NCI-H2171 (cell line): Measurements from ENCODE around the gene MIB2.
"Not testable (repeated sequence)": the region's sequence is repeated elsewhere in the genome, so short reads cannot be mapped to it uniquely, and the experiment has no call there.

Source experiments
- DNase-seq: peaks from one replicate; lab custom pipeline; 2025; lab: John Stamatoyannopoulos, UW

Gene MIB2

DNA sequence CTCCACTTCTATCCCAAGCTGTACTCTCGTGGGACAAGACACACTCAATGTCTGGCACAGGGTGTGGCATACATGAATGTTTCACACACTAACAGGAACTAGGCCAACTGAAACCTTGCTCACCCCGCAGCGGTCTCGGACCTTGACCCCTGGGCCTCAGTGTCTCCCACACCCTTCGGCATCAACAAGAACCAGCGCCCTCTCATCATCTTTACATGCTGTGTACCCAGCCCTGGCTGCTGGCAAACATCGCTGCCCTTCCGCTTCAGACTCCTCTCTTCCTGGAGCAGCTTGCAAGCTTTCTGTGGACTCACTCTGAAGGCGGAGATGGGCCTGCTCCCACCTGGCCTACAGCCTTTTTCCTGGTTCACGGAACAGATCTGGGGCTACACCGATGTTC, 33.0 kb downstream of the MIB2 start:
- DNase-seq = not testable (repeated sequence)

DNA sequence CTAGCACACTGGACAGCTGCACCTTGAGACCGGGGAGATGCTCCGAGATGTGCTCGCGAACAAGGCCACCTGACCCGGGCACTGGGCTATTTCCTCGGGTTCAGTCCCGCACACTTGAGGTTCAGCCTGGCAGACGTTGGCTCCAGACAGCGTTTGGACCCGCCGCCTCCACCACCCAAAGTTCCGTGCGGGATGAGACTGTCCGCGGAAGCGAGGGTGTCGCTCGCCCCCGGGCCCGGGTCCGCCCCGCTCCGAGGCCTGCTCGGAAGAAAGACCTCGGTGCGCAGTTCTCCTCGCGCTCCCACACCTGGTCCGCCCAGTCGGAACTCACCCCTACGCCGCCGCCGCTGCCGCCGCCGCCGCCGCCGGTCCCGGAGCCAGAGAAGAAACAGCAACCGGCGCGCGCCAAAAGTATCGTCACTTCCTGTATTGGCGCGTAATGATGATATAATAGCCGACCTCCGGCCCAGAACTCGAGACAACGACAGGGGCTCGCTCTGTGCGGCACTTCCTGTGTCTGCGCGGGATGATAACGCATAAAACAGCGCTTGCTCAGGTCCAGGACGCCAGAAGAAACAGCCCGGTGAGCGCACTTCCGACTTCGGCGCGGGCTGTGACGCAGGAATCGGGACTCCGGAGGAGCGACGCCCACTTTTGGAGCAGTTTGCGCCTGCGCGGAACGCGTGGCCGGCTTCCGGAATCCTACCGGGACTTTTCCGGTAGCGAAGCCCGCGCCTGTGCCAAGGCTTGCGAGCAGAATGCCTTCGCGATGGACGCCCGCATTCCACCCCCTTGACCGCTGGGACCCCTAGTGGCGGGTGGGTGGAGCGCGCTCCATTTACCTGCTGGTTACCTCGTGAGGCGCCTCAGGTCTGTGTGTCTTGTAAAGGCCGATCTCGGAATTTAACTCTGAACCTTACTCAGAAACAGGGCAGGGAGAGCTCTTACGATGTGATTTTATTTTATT, 43.6 kb downstream of the MIB2 start, which contains the start of gene CDK11B:
CDK11B (minus strand) TSS at position 422 of the 967 bp plus-strand sequence. CDS start 1,519 bp downstream, outside the sequence.
- peak; percentile 92 for DNase-seq

DNA sequence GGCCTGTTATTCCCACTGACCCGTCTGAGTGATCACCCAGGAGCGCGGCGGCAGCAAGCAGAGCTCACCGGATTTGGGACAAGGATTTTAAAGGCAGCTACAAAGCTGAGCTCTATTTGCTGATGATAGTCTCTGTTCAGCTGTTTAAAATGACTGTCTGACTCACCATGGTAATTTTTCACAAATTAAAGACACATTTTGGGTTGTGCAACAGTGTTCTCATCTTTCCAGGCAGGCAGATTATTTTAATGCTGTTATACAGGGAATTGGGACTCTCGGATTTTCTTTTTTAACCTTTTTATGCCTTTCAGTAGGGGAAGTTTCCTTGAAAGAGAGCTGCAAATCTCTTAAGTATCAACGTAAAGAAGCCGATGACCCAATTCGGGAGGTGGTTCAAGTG, 47.1 kb downstream of the MIB2 start:
- not testable (repeated sequence) for DNase-seq

DNA sequence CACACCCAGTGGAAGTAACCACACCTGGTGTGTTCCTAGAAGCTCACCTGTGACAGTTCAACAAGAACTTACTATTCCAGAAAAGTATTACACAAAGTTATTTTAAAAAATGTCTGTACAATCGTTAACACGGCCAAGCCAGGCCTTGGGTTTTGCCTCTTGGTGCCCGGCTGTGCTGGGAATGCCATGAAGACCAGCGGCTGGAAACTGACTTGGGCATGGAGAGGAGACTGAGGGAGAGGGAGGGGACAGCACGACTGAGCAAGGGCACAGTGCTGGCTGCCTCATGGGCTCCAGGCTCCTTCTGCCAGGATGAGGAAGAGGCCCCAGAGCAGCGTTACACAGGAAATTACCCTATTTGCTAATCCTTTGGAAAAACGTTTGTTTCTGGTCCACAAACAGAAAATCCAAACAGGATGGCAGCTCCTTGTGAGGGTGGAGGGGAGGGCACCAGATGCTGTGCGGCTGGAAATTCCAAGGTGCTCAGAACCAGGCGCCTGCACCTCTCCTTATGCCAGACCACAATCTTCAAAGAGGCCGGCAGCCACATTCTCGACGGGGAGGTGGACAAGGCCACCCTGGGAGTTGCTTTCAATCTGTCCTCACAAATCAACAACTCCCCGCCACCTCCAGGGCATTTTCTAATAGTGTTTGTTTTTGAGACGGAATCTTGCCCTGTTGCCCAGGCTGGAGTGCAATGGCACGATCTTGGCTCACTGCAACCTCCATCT, 47.7 kb downstream of the MIB2 start:
- DNase-seq = not testable (repeated sequence)

DNA sequence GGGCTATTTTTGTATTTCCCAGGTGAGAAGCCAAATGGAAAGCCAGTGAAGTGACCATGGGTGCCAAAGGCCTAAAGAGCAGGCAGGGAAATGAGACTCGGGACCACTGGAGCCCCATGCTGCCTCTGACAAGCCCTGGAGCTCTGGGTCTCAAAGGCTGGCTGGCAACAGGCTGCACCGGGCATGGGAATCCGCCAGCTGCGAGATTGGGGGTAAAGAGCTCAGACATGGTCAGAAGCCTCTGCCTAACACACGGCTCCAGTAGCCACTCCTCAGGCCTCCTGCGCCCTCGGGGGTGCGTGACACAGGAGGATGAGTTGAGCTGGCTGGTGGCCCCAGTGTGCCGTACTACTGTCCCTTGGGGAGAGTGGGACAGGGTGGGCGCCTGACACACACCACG, 49.0 kb downstream of the MIB2 start:
- not testable (repeated sequence) for DNase-seq

DNA sequence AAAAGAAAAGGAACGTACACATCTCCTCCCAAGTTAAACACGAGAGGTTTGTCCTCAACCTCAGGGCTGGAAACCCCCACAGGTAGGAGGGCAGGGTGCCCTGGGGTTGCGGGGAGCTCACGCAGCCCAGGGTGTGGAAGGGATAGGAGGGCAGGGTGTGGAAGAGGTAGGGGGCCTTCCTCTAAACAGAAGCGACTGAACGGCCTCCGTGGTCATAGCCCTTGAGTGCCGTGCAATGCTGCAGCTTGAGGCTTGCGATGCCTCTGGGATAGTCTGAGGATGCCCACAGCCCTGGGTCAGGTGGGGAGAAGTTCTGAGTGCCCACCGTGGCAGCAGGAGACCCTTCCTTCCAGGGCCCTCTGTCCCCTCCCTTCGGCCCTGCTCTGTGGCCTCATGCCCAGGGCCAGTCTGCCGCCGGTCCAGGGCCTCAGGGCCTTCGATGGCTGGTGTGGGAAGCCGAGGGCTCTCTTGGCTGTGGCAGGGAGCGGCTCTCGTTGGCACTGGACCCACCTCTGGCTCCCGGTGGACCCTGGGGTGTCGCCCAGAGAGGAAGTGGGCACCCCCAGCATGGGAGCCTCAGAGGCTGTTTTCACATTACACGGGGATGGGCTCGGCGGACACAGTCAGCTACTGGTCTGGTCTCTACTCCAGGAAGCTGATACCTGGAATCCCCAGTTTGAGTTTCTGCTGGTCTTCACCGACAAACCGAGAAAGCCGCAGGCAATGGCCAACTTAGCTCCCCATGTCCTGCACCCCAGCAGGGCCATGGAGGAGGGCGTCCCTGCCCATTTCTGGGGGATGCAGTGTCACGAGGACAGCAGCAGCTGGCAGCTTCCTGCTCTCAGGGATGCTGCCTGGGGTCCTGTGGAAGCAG, 49.9 kb downstream of the MIB2 start:
- DNase-seq = no peak

DNA sequence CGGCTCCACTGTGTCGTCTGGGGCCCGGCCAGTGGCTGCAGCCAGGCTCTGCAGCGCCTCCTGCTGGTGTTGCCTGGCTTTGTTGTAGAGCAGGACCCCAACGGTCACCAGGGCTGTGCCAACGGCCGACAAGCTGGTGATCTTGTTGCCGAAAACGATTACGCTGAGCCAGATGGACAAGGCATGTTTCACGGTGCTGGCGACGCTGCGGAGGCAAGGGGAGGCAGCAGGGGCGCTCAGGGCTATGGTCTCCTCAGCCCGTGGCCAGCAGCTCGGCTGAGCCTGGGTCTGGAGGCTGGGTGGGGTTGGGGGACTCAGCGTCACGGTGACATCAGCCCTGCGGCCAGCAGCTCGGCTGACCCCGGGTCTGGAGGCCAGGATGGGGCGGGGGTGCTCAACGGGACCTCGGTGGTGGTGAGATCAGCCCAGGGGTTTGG, 50.5 kb downstream of the MIB2 start:
- no peak for DNase-seq

DNA sequence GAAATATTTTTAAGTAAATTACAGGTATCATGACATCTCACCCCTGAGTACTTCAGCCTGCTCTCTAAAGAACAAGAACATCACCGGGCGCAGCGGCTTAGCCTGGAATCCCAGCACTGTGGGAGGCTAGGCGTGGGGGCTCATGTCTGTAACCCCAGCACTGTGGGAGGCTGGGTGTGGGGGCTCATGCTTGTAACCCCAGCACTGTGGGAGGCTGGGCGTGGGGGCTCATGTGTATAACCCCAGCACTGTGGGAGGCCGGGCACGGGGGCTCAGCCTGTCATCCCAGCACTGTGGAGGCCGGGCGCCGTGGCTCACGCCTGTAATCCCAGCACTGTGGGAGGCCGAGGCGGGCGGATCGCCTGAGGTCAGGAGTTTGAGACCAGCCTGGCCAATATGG, 51.2 kb downstream of the MIB2 start:
- DNase-seq = no peak

DNA sequence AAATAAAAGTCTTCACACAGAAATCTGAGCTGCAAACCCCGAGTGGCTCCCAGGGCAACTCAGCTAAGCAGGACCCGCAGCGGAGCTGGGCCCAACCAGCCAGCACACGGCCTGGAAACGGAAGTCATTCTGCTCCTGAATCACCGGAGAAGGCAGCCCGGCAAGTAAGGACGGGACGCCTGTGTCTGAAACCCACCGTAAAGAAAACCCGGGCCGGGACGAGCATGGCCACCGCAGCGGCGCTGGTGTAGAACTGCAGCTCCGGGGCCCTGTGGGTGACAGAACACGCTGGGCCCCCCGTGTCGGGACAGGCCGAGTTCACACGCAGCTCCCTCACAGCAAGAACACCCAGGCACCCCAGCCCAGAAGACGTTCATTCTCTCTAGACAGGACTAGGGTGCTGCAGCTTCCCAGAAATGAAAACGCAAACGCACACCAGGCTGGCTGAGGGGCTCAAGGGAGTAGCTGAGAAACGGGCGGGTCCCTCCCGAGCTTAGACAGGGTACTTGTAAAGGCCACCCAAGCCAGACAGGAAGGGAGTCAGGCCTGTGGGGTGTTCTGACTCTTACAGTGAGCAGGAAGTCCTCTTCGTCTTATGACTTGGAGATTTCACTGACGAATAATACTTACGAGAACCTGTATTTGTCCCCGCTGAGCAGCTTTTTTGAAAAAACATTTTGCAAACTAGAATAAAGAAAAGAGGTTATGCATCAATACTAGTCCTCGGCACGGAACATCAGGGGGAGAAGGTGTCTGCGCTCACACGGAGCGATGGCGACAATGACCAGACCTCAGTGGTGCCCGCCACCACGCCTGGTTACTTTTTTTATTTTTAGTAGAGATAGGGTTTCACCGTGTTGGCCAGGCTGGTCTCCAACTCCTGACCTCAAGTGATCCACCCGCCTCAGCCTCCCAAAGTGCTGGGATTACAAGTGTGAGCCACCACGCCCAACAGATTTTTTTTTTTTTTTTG, 54.5 kb downstream of the MIB2 start:
- DNase-seq = no peak

DNA sequence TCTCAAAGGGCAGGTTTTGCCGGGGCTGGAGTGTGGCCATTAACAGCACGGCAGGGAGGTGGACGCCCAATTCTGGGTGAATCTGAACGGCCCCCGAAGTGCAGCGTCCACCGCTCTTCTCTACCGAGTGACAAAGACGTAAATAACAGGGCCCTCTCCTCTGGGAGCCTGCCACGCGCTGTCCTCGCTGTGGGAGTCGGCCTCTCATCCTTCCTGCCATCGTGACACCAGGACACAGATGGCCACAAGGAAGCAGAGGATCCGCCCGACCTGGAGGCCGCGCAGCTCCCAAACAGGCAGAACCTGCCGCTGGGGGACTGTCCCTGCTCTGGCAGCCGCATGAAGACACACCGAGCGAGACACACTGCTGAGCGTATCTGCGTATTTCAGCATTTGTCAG, 55.6 kb downstream of the MIB2 start:
- no peak for DNase-seq

DNA sequence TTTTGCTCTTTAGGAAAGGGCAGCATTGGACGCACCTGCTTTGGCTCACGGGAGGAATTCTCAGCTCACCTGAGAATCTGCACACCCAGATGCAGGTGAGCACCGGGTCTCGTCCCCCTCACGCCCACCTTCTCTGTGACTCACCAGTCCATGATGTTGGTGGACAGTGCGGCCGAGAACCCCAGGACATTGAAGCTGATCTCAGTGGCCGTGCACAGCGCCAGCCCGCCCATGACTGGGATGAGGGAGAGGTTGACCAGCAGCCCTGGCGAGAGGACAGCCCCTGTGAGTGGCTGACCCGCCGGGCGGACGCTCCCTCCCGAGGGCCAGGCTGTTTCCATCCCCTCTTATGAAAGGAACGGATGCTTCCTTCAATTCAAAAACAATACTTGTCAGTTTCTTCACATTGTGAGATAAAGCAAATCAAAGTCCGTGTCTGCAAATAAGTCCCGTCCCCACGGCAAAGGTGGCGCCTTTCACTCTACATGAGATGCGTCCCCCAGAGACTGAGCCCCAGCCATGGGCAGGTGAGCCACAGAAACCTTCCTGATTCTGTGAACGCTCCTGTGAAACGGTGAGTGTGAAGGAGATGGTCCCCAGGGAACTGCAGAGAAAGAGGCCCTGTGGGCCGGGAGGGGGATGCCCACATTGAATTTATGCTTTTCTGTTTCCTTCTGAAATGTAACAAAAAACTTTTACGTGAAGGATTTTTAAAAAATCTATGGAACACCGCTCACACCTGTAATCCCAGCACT, 56.2 kb downstream of the MIB2 start:
- no peak for DNase-seq

DNA sequence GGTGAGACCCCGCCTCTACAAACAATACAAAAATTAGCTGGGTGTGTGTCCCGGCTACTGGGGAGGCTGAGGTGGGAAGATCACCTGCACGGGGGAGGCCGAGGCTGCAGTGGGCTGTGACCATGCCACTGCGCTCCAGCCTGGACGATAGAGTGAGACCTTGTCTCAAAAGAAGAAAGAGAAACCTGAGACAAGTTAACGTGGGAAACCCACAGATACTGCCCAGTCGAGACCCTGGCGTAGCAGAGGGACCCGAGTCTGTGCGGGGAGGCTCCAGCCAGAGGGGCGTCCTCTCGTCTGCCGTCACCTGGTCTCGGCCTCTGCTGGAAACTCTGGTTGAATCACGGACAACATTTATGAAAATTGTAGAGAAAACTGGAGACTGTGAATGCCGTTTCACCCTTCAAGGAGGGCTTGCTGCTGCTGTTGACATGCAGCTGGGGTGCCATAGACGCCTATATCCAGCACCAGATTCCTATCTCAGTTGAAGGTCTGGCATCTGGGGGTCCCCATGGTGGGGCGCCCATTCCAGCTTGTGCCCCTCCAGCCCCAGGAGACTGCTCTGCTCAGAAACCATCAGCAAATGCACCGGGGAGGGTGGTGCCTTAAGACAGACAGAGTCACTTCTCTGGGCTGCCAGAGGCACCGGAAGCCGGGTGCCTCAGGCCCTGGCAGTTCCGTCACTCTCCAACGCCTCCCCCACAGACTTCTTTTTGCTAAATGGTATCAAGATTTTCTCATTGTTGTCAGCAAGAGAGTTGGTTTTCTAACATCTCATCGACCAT, 57.1 kb downstream of the MIB2 start:
- no peak for DNase-seq

DNA sequence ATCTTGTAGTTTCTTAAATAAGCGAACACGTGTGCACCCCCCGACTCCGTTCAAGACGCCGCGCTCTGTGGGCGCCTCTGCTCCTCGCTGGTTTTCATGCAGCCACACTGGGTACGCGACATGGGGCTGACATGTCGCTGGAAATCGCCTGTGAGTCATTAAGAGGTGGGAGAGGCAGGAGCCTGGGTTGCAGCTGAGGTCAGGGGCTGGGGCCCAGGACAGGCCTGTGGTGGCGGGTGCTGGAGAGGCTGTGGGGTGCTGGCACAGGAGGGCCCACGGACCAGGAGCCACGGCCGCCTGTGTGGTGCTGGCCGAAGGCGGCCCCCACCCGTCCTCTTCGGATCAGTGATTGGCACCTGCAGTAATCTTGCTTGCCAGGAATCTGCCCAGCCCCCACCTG, 59.5 kb downstream of the MIB2 start:
- not testable (repeated sequence) for DNase-seq

DNA sequence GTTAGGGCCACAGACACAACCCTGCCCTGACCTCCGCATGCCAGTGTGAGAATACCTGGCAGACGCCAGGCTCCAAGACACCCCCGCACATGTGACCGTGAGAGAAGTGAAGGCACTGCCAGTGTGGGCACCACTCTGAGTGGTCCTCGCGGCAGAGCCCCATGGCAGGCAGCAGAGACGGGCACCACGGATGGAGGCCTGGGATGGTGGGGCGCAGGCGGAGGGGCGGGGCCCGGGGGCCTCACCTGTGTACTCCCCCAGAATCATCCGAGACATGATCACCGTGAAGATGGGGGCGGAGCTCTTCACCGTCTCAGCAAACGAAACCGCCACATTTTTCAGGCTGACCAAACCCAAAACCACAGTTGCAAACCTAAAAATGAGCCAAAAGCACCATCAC, 59.9 kb downstream of the MIB2 start:
- DNase-seq = not testable (repeated sequence)

DNA sequence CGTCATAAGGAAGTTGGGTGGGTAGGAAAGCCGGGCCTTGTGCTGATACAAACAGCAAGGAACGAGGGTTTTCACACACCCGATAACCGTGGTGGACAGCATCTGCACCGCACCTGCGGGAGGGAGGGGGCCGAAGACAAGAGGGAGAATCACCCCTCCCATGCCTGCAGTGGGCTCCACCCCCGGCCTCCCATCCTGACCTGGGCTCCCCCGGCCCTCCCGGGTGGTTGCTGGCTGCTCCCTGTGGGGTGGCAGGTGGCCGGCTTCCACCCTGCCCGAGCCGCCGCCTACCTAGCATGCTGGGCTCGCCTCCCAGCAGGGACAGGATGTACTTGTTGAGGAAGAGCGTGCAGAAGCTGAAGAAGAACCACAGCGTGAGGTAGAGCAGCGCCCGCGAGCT, 60.8 kb downstream of the MIB2 start:
- DNase-seq = not testable (repeated sequence)

DNA sequence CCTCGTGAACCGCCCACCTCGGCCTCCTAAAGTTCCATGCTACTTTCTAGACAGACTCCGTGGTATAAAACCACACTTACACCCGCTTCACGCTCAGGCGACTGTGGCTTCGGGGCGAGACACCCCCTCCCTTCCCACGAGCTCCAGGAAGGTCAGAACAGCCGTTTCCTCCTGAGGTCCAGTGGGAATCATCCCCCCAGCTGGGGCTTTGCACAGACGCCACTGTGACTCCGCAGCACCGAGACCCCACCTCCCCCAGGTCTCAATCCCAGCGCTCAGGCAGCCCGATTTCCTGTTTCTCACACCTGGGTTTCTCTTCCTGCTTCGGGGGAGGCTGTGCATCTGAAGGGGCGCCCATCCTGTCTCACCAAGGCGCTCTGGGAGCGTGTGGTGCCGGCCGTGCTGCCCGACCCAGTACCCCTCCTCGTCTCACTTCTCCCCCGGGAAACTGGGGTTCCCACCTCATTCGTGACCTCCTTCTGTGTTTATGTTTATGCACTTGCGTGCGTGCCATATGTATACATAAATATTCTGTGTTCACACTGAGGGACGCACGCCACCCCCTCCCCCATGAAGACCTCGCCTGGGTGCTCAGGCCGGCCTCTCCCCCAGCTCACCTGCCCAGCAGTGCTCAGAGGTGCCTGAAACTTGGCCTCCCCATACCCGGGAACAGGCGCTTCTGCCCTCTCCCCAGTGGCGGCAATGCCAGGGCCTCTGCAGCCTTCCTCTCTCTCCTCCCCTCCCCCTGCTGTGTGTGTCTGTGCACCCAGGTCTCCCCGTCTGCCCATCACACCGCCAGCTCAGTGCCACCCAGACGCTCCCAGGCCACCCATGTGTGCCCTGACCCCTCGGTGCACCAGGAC, 62.6 kb downstream of the MIB2 start:
- DNase-seq = no peak

DNA sequence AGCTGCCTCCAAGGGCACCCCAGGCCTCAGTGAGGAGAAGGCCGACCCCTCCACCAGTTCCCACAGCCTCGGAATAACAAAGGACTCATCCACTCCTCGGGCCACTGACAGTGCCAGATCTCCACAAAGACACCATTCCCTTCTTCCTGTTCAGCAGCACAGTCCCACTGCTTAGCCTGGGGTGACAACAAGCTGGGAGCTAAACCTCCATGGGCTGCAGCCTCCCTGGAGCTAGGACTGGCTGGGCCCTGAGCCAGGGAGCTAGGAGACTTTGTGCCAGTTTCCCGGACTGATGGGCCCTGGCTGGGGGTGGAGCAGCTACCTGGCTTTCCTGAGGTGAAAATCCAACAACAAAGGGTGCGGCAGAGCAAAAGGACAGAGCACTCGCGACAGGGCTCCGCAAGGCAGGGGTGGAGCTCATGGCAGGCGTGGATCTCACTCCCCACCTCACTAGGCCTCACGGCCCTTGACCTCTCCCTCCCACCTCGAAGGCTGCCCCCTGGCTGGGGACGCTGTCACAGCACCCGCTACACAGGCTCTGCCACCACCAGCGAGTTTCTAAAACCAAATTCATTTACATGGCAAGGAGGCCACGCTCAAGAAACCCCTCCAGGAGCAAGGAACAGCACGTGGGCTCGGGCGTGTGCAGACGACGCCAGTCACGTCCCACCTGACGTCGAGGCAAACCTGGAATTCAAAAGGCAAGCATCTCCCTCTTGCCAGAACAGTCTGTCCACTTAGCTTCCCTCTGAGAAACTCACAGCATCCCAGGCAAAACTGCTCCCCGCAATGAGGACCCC, 63.5 kb downstream of the MIB2 start:
- no peak for DNase-seq
